Mononuclear cell (primary cell): ENCODE data around the gene COPS8. TPM values are rescaled to one million over a fixed set of nuclear protein-coding genes. Genes with fewer than 3 reads are reported as not detected.

Experiments used
- H3K27me3 ChIP-seq: 2 replicates; pipeline ENCODE4 v1.6.0; 2011; ENCODE audit warnings: low read length, control low read depth; ENCODE audit not compliant: insufficient read depth
- H3K4me1 ChIP-seq: 2 replicates; pipeline ENCODE4 v1.5.1; 2011; ENCODE audit warnings: mild to moderate bottlenecking, low read length, control low read depth; ENCODE audit not compliant: insufficient read depth
- H3K4me3 ChIP-seq: 2 replicates; pipeline ENCODE4 v1.5.1; 2011; ENCODE audit warnings: mild to moderate bottlenecking, low read length, moderate library complexity
- H3K9me3 ChIP-seq: 2 replicates; pipeline ENCODE4 v1.5.1; 2011; ENCODE audit warnings: low read depth, mild to moderate bottlenecking, control low read depth, low read length
- total RNA-seq: library from RNA; depleted of rRNA; stranded (reverse); fragments of >200 nt; gene quantifications from one replicate; pipeline ENCODE4 v1.2.3, GENCODE V29; 2012

COPS8 gene
- total RNA-seq, 1 donor, result 49.7 TPM

DNA sequence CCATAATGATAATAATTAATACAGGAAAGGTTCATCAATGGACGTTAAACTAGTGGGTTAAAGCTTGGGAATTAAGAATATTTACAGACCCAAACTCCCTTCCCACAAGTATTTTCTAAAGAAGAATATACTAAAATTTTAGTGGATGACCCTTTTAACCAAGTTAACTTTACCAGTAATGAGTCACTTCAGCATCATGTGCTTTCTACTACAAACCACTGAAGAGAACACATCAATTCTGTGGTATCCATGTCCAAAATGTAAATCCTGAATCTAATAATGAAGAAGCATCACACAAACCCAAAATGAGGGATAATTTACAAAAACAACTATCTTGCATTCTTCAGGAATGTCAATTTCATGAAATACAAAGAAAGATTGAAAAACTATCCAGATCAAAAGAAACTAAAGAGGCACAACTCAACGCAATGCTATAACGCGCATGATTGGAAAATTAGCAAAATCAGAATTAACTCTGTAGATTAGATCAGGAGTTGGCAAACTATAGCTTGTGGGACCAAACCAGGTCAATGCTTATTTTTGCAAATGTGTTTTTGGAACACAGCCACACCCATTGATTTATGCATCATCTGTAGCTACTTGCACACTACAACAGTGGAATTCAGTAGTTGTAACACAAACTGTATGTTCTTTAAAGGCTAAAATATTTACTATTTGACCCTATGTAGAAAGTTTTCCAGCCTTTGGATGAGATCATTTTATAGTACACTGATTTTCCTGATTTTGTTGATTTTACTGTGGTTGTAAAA is 27.5 kb downstream of the COPS8 start:
- H3K27me3 ChIP-seq, result no peaks in the 10 kb centered on the region
- H3K4me1 ChIP-seq, result peaks cover 4% of the 10 kb centered on the region
- peaks cover 10% of the 10 kb centered on the region for H3K9me3 ChIP-seq
- no peak overlapping the region for H3K4me3 ChIP-seq

DNA sequence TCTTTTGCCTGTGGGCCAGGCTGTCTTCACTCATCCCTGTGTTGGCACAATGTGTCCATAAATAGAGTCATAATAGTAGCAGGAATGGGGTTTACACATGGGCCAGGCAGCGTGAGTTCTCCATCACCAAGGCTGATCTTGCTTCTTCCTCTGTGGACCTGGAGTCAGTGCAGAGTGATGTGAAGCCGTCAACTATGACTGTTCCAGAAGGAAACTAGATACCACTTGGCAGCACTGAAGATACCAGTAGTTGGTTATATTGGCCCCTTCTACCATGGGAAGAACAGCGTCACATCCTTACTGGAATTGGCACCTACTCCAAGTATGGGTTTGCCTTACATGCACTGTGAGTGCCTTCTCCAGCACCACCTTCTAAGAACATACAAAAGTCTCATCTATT is 30.2 kb downstream of the COPS8 start:
- Histone ChIP-seq H3K9me3 (no peaks in the 10 kb centered on the region), H3K4me1 (peaks cover 5% of the 10 kb centered on the region), H3K27me3 (no peaks in the 10 kb centered on the region), H3K4me3 (no peak overlapping the region)

DNA sequence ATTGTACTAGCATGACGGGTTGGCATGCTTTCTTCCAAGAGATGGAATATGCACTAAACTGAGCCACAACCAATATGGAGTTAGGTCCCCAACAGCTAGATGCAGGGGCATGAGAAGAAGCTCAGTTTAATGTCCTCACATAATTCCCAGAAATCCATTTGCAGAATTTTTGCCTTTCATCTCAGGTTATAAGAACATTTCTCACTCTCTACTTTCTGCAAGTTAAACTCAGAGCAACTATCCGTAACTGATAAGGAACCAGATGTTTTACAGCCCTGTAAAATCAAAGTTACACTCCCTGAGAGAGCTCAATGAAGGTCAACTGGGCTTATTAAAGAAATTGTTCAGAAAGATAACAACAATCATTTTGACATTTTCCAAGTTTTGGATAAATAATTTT is 30.7 kb downstream of the COPS8 start:
- Histone ChIP-seq H3K27me3 (no peaks in the 10 kb centered on the region), H3K4me3 (no peak overlapping the region), H3K4me1 (peaks cover 5% of the 10 kb centered on the region), H3K9me3 (no peaks in the 10 kb centered on the region)

DNA sequence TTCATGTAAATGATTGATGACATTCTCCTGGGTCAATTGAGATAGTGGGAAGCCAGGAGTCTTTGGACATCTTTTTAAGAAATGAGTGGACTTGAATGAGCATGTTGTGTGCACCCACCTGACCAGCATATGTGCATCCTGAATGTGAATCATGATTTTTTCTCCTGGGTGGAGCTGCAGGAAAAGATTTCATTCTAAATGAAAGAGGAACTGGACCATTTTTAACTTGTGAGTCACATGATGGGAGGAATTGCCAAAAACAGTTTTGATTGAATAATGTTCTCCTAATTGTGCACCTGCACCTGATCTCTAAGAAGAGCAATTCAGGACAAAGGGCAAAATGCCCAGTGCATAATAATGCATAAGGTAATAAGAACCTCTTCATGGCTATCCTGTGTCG is 32.3 kb downstream of the COPS8 start:
- Histone ChIP-seq H3K9me3 (no peaks in the 10 kb centered on the region), H3K4me1 (peaks cover 5% of the 10 kb centered on the region), H3K27me3 (no peaks in the 10 kb centered on the region), H3K4me3 (no peak overlapping the region)

DNA sequence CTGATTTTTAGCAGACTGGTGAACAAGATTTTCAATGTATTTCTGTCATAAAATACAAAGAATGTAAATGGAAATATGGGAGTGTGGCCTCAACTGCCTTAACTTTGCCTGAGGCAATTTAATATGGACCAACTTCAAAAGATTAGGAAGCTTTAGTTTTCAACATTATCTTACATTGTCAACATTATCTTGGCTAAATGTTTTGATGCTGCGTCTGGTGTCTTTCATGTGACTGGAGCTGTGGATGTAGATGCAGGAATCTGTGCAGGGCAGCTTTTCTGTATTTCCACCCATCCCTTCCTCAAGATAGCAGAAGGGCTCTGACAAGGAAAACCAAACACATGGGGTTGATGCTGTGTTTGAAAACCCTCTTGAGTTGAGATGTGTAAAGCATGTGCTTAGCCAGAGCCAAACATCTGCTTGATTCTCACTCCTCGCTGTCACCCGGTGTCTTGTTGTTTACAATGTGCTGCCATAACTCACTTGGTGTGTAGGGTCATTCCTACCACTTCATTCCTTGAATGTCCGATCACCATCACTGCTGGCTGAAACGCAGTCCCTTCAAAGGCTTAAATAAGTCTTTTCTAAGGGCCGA is 33.0 kb downstream of the COPS8 start:
- H3K4me1 ChIP-seq, result peaks cover 5% of the 10 kb centered on the region
- no peaks in the 10 kb centered on the region for H3K27me3 ChIP-seq
- no peaks in the 10 kb centered on the region for H3K9me3 ChIP-seq
- H3K4me3 ChIP-seq, result no peak overlapping the region

DNA sequence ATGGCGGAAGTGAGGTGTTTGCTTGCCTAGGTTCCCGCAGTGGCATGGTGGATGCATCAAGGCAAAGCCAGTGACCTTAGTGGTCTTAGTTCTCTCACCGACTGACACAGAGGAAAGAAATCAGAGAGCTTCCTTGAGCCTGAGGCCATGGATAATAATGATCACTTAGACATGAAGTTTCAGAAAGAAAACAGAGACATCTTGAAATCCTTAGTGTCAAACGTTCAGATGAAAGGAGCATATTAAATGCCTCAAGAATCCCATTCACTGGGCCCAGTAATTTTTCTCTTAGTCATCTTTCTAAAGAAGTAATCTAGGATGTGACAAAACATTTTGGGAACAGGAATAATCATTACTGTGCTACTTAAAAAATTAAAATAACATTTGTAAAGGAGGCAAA is 35.2 kb downstream of the COPS8 start:
- Histone ChIP-seq H3K4me3 (no peak overlapping the region), H3K27me3 (no peaks in the 10 kb centered on the region), H3K4me1 (peaks cover 5% of the 10 kb centered on the region), H3K9me3 (no peaks in the 10 kb centered on the region)

DNA sequence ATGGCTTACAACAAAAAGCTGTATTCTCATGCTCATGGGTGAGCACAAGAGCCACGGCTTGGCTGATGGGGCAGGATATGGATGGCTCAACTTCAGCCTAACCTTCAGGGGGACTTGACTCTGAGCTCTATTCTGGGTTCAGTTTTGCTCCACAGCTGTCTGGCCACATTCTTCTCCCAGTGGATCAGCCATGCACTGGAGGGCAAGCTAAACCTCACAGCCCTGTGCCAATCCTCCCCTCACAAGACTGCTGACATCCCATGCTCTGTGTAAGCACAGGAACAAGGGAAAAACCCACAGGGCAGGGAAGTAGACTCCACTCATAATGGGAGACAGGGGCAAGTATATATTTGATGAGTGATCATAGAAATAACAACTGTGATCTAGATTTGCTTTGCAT is 35.6 kb downstream of the COPS8 start:
- Histone ChIP-seq H3K9me3 (no peaks in the 10 kb centered on the region), H3K4me3 (no peak overlapping the region), H3K27me3 (no peaks in the 10 kb centered on the region), H3K4me1 (peaks cover 5% of the 10 kb centered on the region)

DNA sequence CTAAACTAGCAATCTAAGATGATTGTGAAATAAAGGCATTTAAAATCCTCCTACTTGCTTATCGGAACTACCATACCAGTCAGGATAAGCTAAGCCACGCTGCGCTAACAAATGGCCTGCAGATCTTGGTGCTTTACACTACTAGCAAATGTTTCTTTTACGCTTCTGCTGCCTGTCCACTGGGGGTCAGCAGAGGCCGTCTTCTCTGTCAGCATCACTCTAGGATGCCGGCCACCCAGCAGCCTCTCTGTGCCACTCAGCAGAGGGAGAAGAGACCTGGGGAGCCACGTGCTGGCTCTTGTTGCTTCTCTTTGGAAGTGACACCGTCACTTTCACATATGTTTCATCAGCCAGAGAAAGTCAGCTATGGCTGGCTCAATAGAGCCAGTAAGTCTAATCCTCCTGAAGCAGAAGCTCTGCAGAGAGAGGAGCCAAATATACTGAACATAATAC is 36.6 kb downstream of the COPS8 start:
- H3K27me3 ChIP-seq, result no peaks in the 10 kb centered on the region
- no peaks in the 10 kb centered on the region for H3K9me3 ChIP-seq
- peaks cover 5% of the 10 kb centered on the region for H3K4me1 ChIP-seq
- H3K4me3 ChIP-seq, result no peak overlapping the region

DNA sequence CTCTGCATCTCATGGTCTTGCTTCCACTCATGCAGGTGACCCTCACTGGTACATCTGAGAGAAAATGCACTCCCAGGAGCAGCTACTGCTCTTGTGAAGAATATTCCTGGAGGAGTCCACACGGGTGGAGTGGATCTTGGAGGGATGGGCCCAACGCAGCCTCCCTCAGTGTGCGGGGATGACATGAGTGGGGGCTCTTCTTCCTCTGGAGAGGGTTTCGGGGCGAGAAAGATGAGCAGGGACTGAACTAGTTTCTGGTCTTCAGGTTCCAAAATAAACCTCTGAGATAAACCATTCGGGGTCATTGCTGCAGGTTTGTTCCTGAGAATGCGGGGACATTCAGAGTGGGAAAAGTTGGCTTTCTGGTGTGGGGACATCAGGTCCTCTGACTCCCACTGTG is 39.1 kb downstream of the COPS8 start:
- Histone ChIP-seq H3K9me3 (no peaks in the 10 kb centered on the region), H3K4me1 (no peaks in the 10 kb centered on the region), H3K27me3 (no peaks in the 10 kb centered on the region), H3K4me3 (no peak overlapping the region)

DNA sequence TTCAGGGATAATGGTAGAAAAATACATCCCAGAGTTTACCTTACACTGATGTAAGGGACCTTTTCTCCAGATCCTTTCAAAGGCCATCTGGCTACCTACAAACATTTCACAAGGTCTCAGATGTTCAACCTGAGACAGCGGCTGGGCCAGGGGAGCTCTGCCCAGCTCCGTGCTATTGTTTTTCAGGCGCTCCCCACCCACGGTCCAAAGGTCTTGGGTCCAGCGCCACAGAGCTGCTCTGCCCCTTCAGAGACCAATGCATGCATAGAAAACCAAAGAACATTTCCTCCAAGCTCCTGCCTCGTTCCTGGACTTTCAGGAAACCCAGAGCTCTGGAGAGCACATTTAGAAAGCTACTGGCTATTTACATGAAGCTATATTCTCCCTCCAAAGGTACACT is 40.3 kb downstream of the COPS8 start:
- Histone ChIP-seq H3K9me3 (no peaks in the 10 kb centered on the region), H3K27me3 (no peaks in the 10 kb centered on the region), H3K4me1 (no peaks in the 10 kb centered on the region)

DNA sequence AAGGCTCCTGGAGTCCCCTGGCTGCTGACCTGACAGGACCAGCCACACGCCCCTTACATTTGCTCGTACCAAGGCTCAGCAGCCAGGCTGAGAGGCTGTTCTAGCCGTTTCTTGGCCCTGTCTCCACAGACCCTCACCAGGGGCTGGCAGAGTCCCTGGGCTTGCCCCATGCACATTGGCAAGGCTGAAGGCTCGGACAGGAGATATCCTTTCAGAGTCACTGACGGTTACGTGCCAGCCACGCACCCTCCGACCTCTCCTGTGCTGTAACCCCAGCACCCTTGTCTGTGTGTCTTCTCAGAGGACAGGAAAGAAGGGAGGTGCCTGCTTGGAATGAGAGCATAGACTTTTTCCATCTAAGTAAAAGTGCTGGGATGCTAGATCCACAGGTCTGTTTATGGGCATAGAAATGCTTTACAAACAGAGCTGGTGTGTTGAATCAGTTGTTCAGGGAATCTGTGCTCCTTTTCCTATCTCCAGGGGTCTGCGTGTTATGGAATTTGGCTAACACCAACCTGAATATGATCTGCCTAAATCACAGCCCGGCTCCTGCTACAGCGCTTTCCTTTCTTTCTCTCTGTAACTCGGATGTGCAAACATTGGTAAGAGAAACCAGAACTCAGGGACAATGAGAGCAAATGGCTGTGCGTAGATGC is 41.0 kb downstream of the COPS8 start:
- H3K27me3 ChIP-seq, result no peaks in the 10 kb centered on the region
- H3K9me3 ChIP-seq, result no peaks in the 10 kb centered on the region
- no peak overlapping the region for H3K4me3 ChIP-seq
- H3K4me1 ChIP-seq, result no peaks in the 10 kb centered on the region

More for the DNA sequence above, 40.3 kb downstream of the COPS8 start:
- no peak overlapping the region for H3K4me3 ChIP-seq

DNA sequence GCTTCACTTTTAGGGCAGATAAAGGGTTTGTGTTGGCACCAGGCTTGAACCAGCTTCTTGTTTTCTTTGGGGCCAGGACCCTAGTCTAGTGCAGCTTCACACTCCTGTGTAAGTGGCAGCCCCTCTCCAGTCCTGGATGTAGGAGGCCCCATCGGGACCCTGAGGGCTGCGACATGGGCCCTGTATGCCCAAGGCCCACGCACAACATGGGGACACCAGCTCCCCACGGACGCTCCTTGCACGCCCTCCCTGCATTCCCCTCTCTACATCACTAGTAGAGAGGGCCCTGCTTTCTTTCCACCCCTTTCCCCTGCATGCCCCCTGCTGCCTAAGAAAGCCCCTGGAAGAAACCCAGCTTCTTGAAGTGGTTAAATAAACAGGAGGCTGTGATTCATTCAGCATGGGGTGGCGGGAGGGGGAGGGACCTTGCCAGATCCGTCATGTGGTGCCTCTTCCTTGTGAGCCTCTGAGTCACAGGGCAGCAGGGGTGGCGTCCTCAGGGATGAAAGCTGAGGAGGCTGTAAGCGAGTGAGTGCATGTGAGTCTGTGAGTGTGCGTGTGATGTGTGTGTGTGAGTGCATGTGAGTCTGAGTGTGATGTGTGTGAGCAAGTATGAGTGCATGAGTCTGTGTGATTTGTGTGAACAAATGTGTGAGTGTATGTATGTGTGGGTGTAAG is 42.5 kb downstream of the COPS8 start:
- H3K4me3 ChIP-seq, result no peak overlapping the region
- H3K9me3 ChIP-seq, result no peaks in the 10 kb centered on the region
- H3K4me1 ChIP-seq, result no peaks in the 10 kb centered on the region
- no peaks in the 10 kb centered on the region for H3K27me3 ChIP-seq

DNA sequence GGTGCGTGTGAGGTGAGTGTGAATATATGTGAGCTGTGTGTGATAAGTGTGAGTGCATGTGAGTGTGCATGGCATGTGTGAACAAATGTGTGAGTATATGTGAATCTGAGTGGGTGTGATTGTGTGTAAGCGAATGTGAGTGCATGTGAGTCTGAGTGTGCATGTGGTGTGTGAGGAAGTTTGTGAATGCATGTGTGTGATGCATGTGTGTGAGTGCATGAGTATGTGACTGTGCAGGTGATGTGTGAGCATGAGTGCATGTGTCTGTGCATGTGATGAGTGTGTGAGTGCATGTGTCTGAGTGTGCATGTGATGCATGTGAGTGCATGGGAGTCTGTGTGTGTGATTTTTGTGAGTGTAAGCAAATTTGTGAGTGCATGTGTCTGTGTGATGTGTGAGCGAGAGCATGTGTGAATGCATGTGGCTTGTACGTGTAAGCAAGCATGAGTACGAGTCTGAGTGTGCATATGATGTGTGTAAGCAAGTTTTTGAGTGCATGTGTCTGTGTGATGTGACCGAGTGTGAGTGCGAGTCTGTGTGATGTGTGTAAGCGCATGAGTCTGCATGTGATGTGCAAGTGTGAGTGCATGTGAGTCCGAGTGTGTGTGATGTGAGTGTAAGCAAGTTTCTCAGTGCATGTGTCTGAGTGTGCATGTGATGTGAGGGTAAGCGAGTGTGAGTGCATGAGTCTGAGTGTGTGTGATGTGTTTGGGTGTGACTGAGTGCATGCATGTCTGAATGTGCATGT is 43.3 kb downstream of the COPS8 start:
- Histone ChIP-seq H3K4me3 (no peak overlapping the region), H3K27me3 (no peaks in the 10 kb centered on the region), H3K4me1 (no peaks in the 10 kb centered on the region), H3K9me3 (no peaks in the 10 kb centered on the region)

DNA sequence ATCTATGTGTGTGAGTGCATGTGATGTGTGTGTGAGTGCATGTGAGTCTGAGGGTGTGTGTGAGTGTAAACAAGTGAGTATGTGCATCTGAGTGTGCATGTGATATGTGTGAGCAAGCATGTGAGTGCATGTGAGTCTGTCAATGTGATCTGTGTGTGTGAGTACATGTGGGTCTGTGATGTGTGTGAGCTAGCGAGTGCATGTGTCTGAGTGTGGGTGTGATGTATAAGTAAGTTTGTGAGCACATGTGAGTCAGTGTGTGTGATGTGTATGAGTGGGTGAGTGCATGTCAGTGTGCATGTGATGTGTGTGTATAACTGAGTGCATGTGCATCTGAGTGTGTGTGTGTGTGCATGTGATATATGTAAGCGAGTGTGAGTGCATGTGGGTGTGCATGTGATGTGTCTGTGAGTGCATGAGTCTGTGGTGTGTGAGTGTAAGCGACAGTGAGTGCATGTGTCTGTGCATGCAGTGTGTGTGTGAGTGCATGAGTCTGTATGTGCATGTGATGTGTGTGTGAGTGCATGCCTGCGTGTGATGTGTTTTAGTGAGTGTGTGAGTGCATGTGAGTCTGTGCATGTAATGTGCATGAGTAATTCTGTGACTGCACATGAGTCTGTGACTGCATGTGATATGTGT is 44.1 kb downstream of the COPS8 start:
- H3K4me1 ChIP-seq, result no peaks in the 10 kb centered on the region
- H3K4me3 ChIP-seq, result no peak overlapping the region
- H3K27me3 ChIP-seq, result no peaks in the 10 kb centered on the region
- H3K9me3 ChIP-seq, result no peaks in the 10 kb centered on the region
